Inflammatory macrophage treated with lipopolysaccharide for 4 hours (primary cell): ENCODE data around the gene CASS4.

Source experiments
- DNase-seq: peaks from one replicate; pipeline ENCODE4 v3.0.0-alpha.2; 2020

Gene CASS4

GRCh38 chr20:56423886-56424285 is 11.8 kb downstream of the CASS4 start:
- DNase-seq: no peak

GRCh38 chr20:56424931-56425330 is 12.9 kb downstream of the CASS4 start:
- DNase-seq: no peak

- no peak for DNase-seq
Observed at GRCh38 chr20:56426026-56426425, 14.0 kb downstream of the CASS4 start.

GRCh38 chr20:56426926-56427325 is 14.9 kb downstream of the CASS4 start:
- no peak for DNase-seq

- peak; percentile 68 for DNase-seq
Observed at GRCh38 chr20:56427797-56428196, 15.7 kb downstream of the CASS4 start.

GRCh38 chr20:56428410-56428809 is 16.4 kb downstream of the CASS4 start:
- no peak for DNase-seq

- DNase-seq: peak; percentile 69
Observed at GRCh38 chr20:56428881-56429280, 16.8 kb downstream of the CASS4 start.

GRCh38 chr20:56429502-56429901 is 17.4 kb downstream of the CASS4 start:
- peak; percentile 48 for DNase-seq

GRCh38 chr20:56429941-56430340 is 17.9 kb downstream of the CASS4 start:
- DNase-seq: no peak

GRCh38 chr20:56430461-56430860 is 18.4 kb downstream of the CASS4 start:
- no peak for DNase-seq

GRCh38 chr20:56430957-56431356 is 18.9 kb downstream of the CASS4 start:
- DNase-seq: no peak

GRCh38 chr20:56431471-56431870 is 19.4 kb downstream of the CASS4 start:
- DNase-seq: no peak

- peak; percentile 44 for DNase-seq
Observed at GRCh38 chr20:56433221-56433879, 21.3 kb downstream of the CASS4 start.

- no peak for DNase-seq
Observed at GRCh38 chr20:56433880-56434255, 21.8 kb downstream of the CASS4 start.

GRCh38 chr20:56437196-56437960 is 25.3 kb downstream of the CASS4 start:
- DNase-seq: no peak

GRCh38 chr20:56438284-56438683 is 26.2 kb downstream of the CASS4 start:
- no peak for DNase-seq

GRCh38 chr20:56439771-56440291 is 27.8 kb downstream of the CASS4 start:
- no peak for DNase-seq

- no peak for DNase-seq
Observed at GRCh38 chr20:56440346-56441007, 28.4 kb downstream of the CASS4 start.

GRCh38 chr20:56442389-56443365 is 30.6 kb downstream of the CASS4 start:
- peak; percentile 89 for DNase-seq

GRCh38 chr20:56443654-56444540 is 31.8 kb downstream of the CASS4 start:
- DNase-seq: no peak

GRCh38 chr20:56445130-56445529 is 33.1 kb downstream of the CASS4 start:
- DNase-seq: no peak
